H9 (cell line): ENCODE data around the gene BBX. TPM values are rescaled to one million over a fixed set of nuclear protein-coding genes. Genes with fewer than 3 reads are reported as not detected.

Experiments used
- DNase-seq: peaks from one replicate; pipeline ENCODE4 v3.0.0-alpha.2; 2017
- H2AFZ ChIP-seq: one replicate; pipeline ENCODE4 v1.6.1; 2013; ENCODE audit warnings: mild to moderate bottlenecking, low read length, control low read depth, moderate library complexity
- H2AK5ac ChIP-seq: 2 replicates; pipeline ENCODE4 v1.6.1; 2013; ENCODE audit warnings: low read length, control low read depth, mixed read lengths; ENCODE audit not compliant: insufficient read length
- H2BK120ac ChIP-seq: one replicate; pipeline ENCODE4 v1.6.1; 2013; ENCODE audit warnings: low read depth, mild to moderate bottlenecking, low read length, control low read depth, inconsistent platforms; ENCODE audit not compliant: poor library complexity, severe bottlenecking
- H2BK12ac ChIP-seq: 2 replicates; pipeline ENCODE4 v1.6.1; 2013; ENCODE audit warnings: low read length, control low read depth, mixed read lengths, low read depth; ENCODE audit not compliant: insufficient read length
- H2BK15ac ChIP-seq: 2 replicates; pipeline ENCODE4 v1.6.1; 2013; ENCODE audit warnings: low read depth, low read length, control low read depth
- H2BK20ac ChIP-seq: one replicate; pipeline ENCODE4 v1.6.1; 2013; ENCODE audit warnings: low read depth, mild to moderate bottlenecking, low read length, control low read depth, inconsistent platforms; ENCODE audit not compliant: poor library complexity, severe bottlenecking
- H2BK5ac ChIP-seq: 2 replicates; pipeline ENCODE4 v1.6.1; 2013; ENCODE audit warnings: low read length, control low read depth, mixed read lengths; ENCODE audit not compliant: insufficient read length
- H3K14ac ChIP-seq: 2 replicates; pipeline ENCODE4 v1.6.1; 2013; ENCODE audit warnings: low read length, control low read depth; ENCODE audit not compliant: insufficient read depth
- H3K18ac ChIP-seq: 2 replicates; pipeline ENCODE4 v1.6.1; 2013; ENCODE audit warnings: low read depth, mild to moderate bottlenecking, mixed read lengths, low read length, control low read depth; ENCODE audit not compliant: insufficient read length
- H3K23ac ChIP-seq: 2 replicates; pipeline ENCODE4 v1.6.1; 2013; ENCODE audit warnings: low read length, control low read depth, mixed read lengths, low read depth; ENCODE audit not compliant: insufficient read length
- H3K23me2 ChIP-seq: 2 replicates; pipeline ENCODE4 v1.6.1; 2013; ENCODE audit warnings: low read depth, mild to moderate bottlenecking, mixed read lengths, low read length, control low read depth; ENCODE audit not compliant: insufficient read length, poor library complexity, severe bottlenecking
- H3K27ac ChIP-seq: 2 replicates; pipeline ENCODE4 v1.5.1; 2013; ENCODE audit warnings: low read length, control low read depth, mixed read lengths, low read depth; ENCODE audit not compliant: insufficient read length
- H3K27me3 ChIP-seq: 2 replicates; pipeline ENCODE4 v1.6.1; 2013; ENCODE audit warnings: low read length, control low read depth, inconsistent platforms; ENCODE audit not compliant: insufficient read depth
- H3K4ac ChIP-seq: 2 replicates; pipeline ENCODE4 v1.6.1; 2013; ENCODE audit warnings: low read depth, mild to moderate bottlenecking, control low read depth, inconsistent platforms, low read length, moderate library complexity
- H3K4me1 ChIP-seq: 2 replicates; pipeline ENCODE4 v1.6.1; 2013; ENCODE audit warnings: low read length, control low read depth, inconsistent platforms; ENCODE audit not compliant: insufficient read depth
- H3K4me2 ChIP-seq: 2 replicates; pipeline ENCODE4 v1.6.1; 2013; ENCODE audit warnings: low read length, control low read depth, mixed read lengths; ENCODE audit not compliant: insufficient read length, insufficient read depth
- H3K56ac ChIP-seq: 2 replicates; pipeline ENCODE4 v1.6.1; 2013; ENCODE audit warnings: low read depth, mild to moderate bottlenecking, mixed read lengths, low read length, control low read depth; ENCODE audit not compliant: insufficient read length
- H3K79me1 ChIP-seq: 2 replicates; pipeline ENCODE4 v1.6.1; 2013; ENCODE audit warnings: low read depth, mild to moderate bottlenecking, moderate library complexity, low read length, control low read depth, inconsistent platforms; ENCODE audit not compliant: insufficient read depth, poor library complexity, severe bottlenecking
- H3K79me2 ChIP-seq: 2 replicates; pipeline ENCODE4 v1.6.1; 2013; ENCODE audit warnings: low read length, control low read depth, inconsistent platforms; ENCODE audit not compliant: insufficient read depth
- H3K9ac ChIP-seq: 2 replicates; pipeline ENCODE4 v1.6.1; 2013; ENCODE audit warnings: low read length, control low read depth, mixed read lengths; ENCODE audit not compliant: insufficient read length; ENCODE audit errors: extremely low read depth
- H3K9me3 ChIP-seq: one replicate; pipeline ENCODE4 v1.6.1; 2013; ENCODE audit warnings: low read depth, low read length, inconsistent platforms; ENCODE audit not compliant: control insufficient read depth
- H3T11ph ChIP-seq: one replicate; pipeline ENCODE4 v1.6.1; 2013; ENCODE audit warnings: mild to moderate bottlenecking, low read length, control low read depth, inconsistent platforms
- H4K20me1 ChIP-seq: one replicate; pipeline ENCODE4 v1.6.1; 2013; ENCODE audit not compliant: control insufficient read depth, insufficient read length, insufficient read depth
- H4K5ac ChIP-seq: 2 replicates; pipeline ENCODE4 v1.6.1; 2013; ENCODE audit warnings: low read depth, mild to moderate bottlenecking, mixed read lengths, low read length, control low read depth; ENCODE audit not compliant: insufficient read length
- H4K8ac ChIP-seq: replicated peaks from 2 replicates; pipeline ENCODE4 v1.6.1; 2013; ENCODE audit warnings: low read length, control low read depth, mixed read lengths, low read depth; ENCODE audit not compliant: insufficient read length
- H4K91ac ChIP-seq: 2 replicates; pipeline ENCODE4 v1.6.1; 2013; ENCODE audit warnings: low read depth, mild to moderate bottlenecking, moderate library complexity, mixed read lengths, low read length, control low read depth; ENCODE audit not compliant: insufficient read length
- H3K27ac Mint-ChIP-seq, 3 experiments: 2 replicates in 2 of 3; 3 replicates in 1 of 3; pipeline ENCODE4 v1.8.0; 2020 to 2021; ENCODE audit warnings: mixed read lengths in 3 of 3, mild to moderate bottlenecking in 1 of 3, moderate library complexity in 1 of 3
- H3K27me3 Mint-ChIP-seq: 2 replicates; pipeline ENCODE4 v1.8.0; 2021; ENCODE audit warnings: low read depth, mild to moderate bottlenecking, moderate library complexity, mixed read lengths
- H3K36me3 Mint-ChIP-seq, 3 experiments: 2 replicates in 2 of 3; 3 replicates in 1 of 3; pipeline ENCODE4 v1.8.0; 2020 to 2021; ENCODE audit warnings: low read depth in 3 of 3, mixed read lengths in 3 of 3; ENCODE audit not compliant: insufficient read depth in 1 of 3
- H3K4me1 Mint-ChIP-seq, 2 experiments: 2 replicates each; pipeline ENCODE4 v1.8.0; 2020; ENCODE audit warnings: mixed read lengths in 2 of 2
- H3K4me3 Mint-ChIP-seq, 2 experiments: 2 replicates in 1 of 2; 3 replicates in 1 of 2; pipeline ENCODE4 v1.8.0; 2020 to 2021; ENCODE audit warnings: mild to moderate bottlenecking in 2 of 2, mixed read lengths in 2 of 2, moderate library complexity in 1 of 2
- H3K9me3 Mint-ChIP-seq, 2 experiments: 2 replicates in 1 of 2; 3 replicates in 1 of 2; pipeline ENCODE4 v1.8.0; 2020; ENCODE audit warnings: mild to moderate bottlenecking in 2 of 2, mixed read lengths in 2 of 2, moderate library complexity in 1 of 2
- CTCF ChIP-seq: fragments of 200-600 bp; sonication (generic); conservative IDR thresholded peaks from 3 replicates; pipeline ENCODE4 v1.8.0; 2021; ENCODE audit warnings: antibody characterized with exemption, mild to moderate bottlenecking
- total RNA-seq: library from RNA; stranded (reverse); gene quantifications from 2 replicates; pipeline ENCODE4 v1.2.1, GENCODE V29; 2021

The BBX gene
- total RNA-seq, 1 experiment from 2014 or later: 34.8 TPM

DNA sequence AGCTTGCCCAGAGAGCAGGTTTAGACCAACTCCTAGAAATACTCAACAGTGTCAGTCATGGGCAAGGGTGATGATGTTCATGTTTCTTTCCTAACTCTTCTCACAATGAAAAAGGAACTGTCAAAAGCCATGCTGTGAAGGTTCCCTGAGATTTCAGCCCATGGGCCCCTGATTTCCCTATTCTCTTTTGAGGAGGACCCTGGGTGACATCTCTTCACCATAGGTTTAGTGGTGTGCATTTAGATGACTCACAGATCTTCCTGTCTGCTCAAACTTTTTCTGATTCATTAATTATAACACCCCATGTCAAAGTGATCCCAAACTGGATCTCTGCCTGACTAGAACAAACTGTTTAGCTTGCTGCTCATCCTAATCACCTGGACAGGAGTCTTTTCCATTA lies 108.0 kb downstream of the BBX start:
- Histone ChIP-seq H3K23me2 (no peaks in the 10 kb centered on the region), H2BK12ac (no peak overlapping the region), H3K9ac (no peak overlapping the region), H2BK20ac (no peak overlapping the region), H2AK5ac (no peak overlapping the region), H3T11ph (no peak overlapping the region), H3K79me2 (no peaks in the 10 kb centered on the region), H2BK5ac (no peak overlapping the region), H3K4ac (no peak overlapping the region), H2BK15ac (no peak overlapping the region), H3K27me3 (no peaks in the 10 kb centered on the region), H3K4me2 (no peak overlapping the region), H3K14ac (no peak overlapping the region), H4K91ac (no peak overlapping the region), H3K79me1 (no peaks in the 10 kb centered on the region), H3K23ac (no peak overlapping the region), H2BK120ac (no peak overlapping the region), H3K18ac (no peak overlapping the region), H4K8ac (no peak overlapping the region), H3K9me3 (no peaks in the 10 kb centered on the region), H4K20me1 (no peaks in the 10 kb centered on the region), H3K4me1 (peaks cover 4% of the 10 kb centered on the region; the same call in 1 of the 2 replicates), H3K56ac (no peak overlapping the region), H4K5ac (no peak overlapping the region), H2AFZ (no peak overlapping the region), H3K27ac (no peak overlapping the region)
- no peak for TF ChIP-seq CTCF
- H3K27me3 Mint-ChIP-seq: no peaks in the 10 kb centered on the region
- no peaks in the 10 kb centered on the region for H3K9me3 Mint-ChIP-seq
- no peak overlapping the region for H3K4me3 Mint-ChIP-seq
- H3K36me3 Mint-ChIP-seq: no peaks in the 10 kb centered on the region
- H3K27ac Mint-ChIP-seq: peak overlapping the region in 1 of 3 experiments; percentile 2; a peak in 3 of 7 replicates
- no peak for DNase-seq
- peaks cover 21 to 25% of the 10 kb centered on the region in 2 experiments for H3K4me1 Mint-ChIP-seq
